Muscle layer of colon (tissue), 2 donors: ENCODE results near the gene PSAPL1.

ENCODE experiments used
- H3K27ac ChIP-seq: one replicate; pipeline ENCODE4 v1.7.0; 2013; ENCODE audit warnings: low read depth, mild to moderate bottlenecking, low read length, moderate library complexity
- H3K27me3 ChIP-seq, 2 donors: one replicate each; pipeline ENCODE4 v1.7.0; 2013; ENCODE audit warnings: low read length in 2 of 2, mild to moderate bottlenecking in 2 of 2; ENCODE audit not compliant: insufficient read depth in 2 of 2, control insufficient read depth in 1 of 2
- H3K36me3 ChIP-seq: one replicate; pipeline ENCODE4 v1.7.0; 2013; ENCODE audit warnings: mild to moderate bottlenecking, low read length; ENCODE audit not compliant: insufficient read depth
- H3K4me1 ChIP-seq: one replicate; pipeline ENCODE4 v1.7.0; 2013; ENCODE audit warnings: mild to moderate bottlenecking, low read length; ENCODE audit not compliant: insufficient read depth
- H3K4me3 ChIP-seq, 2 donors: one replicate each; pipeline ENCODE4 v1.7.0; 2013; ENCODE audit warnings: low read length in 2 of 2, low read depth in 1 of 2, mild to moderate bottlenecking in 1 of 2, moderate library complexity in 1 of 2
- H3K9ac ChIP-seq: one replicate; pipeline ENCODE4 v1.7.0; 2013; ENCODE audit warnings: low read length
- H3K9me3 ChIP-seq: one replicate; pipeline ENCODE4 v1.7.0; 2013; ENCODE audit warnings: mild to moderate bottlenecking, low read length
- donor health status: abdominal sarcoma.
- donor health status: Adenocarcinoma of cecum.

The PSAPL1 gene

GRCh38 chr4:7434766-7435150 lies at the start of gene PSAPL1:
PSAPL1 (minus strand) TSS chr4:7434930; CDS start chr4:7434879, 51 bp downstream.
- H3K36me3 ChIP-seq, result no peaks in the 10 kb centered on the region
- H3K9ac ChIP-seq, result no peak within 1 kb of the TSS
- H3K4me3 ChIP-seq, result no peak within 1 kb of the TSS
- peaks cover 3% of the 10 kb centered on the region for H3K9me3 ChIP-seq
- no peaks in the 10 kb centered on the region for H3K4me1 ChIP-seq
- H3K27me3 ChIP-seq, result no peaks in the 10 kb centered on the region
- no peak within 1 kb of the TSS for H3K27ac ChIP-seq

GRCh38 chr4:7481227-7481626 lies 46.5 kb upstream of the PSAPL1 start:
- Histone ChIP-seq H3K36me3 (no peaks in the 10 kb centered on the region), H3K27ac (no peak overlapping the region), H3K9ac (no peak overlapping the region), H3K27me3 (no peaks in the 10 kb centered on the region), H3K4me1 (no peaks in the 10 kb centered on the region), H3K4me3 (no peak overlapping the region), H3K9me3 (no peaks in the 10 kb centered on the region)

DNA sequence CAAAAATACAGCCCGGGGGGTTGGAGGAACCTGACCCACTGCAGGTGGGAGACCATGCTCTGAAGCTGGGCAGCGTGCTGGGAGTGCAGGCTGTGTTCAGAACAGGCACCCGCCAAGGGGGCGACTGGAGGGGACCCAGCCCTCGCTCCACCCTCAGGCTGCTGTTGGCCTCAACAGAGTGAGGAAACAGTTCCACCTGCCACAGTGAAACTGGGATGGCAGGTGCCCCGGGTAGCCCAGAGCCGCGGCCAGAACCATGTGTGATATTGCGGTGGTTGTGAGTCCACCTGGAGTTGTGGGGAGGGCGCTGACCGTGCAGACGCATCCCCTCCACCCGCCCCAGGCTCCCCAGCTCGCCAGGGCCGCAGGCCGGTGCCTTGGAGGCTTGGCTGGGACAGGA lies 45.7 kb upstream of the PSAPL1 start:
- H3K27me3 ChIP-seq, result no peaks in the 10 kb centered on the region
- H3K27ac ChIP-seq, result no peak overlapping the region
- no peak overlapping the region for H3K4me3 ChIP-seq
- H3K9ac ChIP-seq, result no peak overlapping the region
- no peaks in the 10 kb centered on the region for H3K36me3 ChIP-seq
- H3K4me1 ChIP-seq, result no peaks in the 10 kb centered on the region
- H3K9me3 ChIP-seq, result no peaks in the 10 kb centered on the region

DNA sequence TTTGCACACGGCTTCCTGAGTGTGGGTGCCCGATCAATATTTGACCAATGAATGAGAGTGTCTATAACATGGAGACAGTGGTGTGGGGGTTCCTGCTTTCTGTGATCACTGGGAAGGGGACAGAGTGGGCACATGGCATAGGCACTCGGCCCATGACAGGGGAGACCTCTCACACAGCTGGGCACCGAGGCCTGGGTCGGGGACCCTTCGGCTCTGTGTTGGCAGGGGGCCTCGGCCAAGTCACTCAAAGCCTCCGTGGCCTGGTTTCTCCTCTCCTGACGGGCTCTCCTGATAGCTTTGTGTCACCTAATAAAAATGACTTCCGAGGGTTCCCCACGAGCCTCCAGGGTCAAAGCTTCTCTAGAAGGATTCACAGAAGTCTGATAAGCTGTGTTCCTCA lies 43.9 kb upstream of the PSAPL1 start:
- Histone ChIP-seq H3K9me3 (no peaks in the 10 kb centered on the region), H3K27ac (no peak overlapping the region), H3K9ac (no peak overlapping the region), H3K4me3 (no peak overlapping the region), H3K27me3 (no peaks in the 10 kb centered on the region), H3K4me1 (no peaks in the 10 kb centered on the region), H3K36me3 (no peaks in the 10 kb centered on the region)

DNA sequence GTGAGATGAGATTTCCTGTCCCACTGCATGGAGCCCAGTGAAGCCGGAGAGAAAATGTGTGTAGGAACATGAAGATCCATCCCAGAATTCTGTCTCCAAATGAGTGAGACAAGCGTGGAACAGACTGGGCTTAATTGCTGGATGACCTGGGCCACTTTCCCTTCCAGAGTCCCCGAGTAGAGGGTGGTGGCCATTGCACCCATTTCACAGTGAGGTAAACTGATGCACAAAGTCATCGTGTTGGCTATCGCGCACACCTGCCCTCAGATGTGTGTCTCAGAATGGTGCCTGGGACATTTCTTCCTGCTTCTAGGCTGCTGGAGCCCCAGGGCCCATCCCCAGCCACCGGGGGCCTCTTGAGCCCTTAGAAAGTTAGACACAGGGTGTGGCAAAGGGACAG lies 43.0 kb upstream of the PSAPL1 start:
- no peaks in the 10 kb centered on the region for H3K4me1 ChIP-seq

DNA sequence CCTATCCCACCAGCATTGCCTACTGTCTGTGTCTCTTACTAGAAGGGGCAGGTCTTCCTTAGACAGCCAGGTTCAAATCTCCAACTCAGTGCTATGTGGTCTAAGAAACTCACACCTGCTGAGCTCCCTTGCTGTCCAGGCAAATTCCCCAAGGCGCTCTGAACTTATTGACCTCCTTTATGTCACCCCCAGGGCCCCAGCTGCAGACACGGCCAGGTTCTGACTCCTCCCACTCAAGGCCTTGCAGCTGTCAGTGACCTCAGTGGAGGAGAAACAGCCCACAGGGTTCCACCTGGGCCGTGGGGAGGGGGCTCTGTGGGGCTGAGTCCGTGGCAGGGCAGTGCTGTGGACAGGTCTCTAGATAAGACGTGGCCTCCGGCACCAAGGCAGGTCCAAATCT lies 42.1 kb upstream of the PSAPL1 start:
- Histone ChIP-seq H3K4me1 (no peaks in the 10 kb centered on the region), H3K4me3 (no peak overlapping the region), H3K27ac (no peak overlapping the region), H3K27me3 (no peaks in the 10 kb centered on the region), H3K9me3 (no peaks in the 10 kb centered on the region), H3K36me3 (no peaks in the 10 kb centered on the region), H3K9ac (no peak overlapping the region)

More for the DNA sequence above, 43.0 kb upstream of the PSAPL1 start:
- no peak overlapping the region for H3K4me3 ChIP-seq
- H3K27me3 ChIP-seq, result no peaks in the 10 kb centered on the region
- H3K9me3 ChIP-seq, result no peaks in the 10 kb centered on the region
- no peak overlapping the region for H3K27ac ChIP-seq
- H3K36me3 ChIP-seq, result no peaks in the 10 kb centered on the region
- H3K9ac ChIP-seq, result no peak overlapping the region

GRCh38 chr4:7475207-7475606 lies 40.5 kb upstream of the PSAPL1 start:
- no peak overlapping the region for H3K27ac ChIP-seq
- no peaks in the 10 kb centered on the region for H3K27me3 ChIP-seq
- H3K36me3 ChIP-seq, result no peaks in the 10 kb centered on the region
- H3K9ac ChIP-seq, result no peak overlapping the region
- H3K9me3 ChIP-seq, result no peaks in the 10 kb centered on the region
- H3K4me1 ChIP-seq, result no peaks in the 10 kb centered on the region
- H3K4me3 ChIP-seq, result no peak overlapping the region

DNA sequence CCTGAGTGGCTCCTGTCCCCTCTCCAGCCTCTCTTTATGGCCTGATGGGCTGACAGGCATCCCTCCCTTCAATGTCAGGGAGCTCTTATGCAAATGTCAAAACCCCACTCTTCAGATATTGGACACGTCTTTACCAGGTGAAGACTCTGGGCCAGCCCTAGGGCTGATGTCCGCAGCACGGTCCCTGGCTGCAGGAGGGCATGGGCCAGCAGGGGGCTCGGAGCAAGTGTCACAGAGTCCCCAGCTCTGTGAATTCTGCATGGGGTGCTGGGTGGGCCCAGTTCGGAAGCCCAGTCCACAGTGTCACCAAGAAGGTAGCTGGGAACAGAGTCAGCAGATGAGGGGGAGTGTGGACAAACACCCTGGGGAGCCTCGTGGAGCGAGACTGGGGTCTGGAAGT lies 39.6 kb upstream of the PSAPL1 start:
- no peaks in the 10 kb centered on the region for H3K36me3 ChIP-seq
- H3K4me1 ChIP-seq, result no peaks in the 10 kb centered on the region
- H3K9me3 ChIP-seq, result no peaks in the 10 kb centered on the region
- H3K9ac ChIP-seq, result no peak overlapping the region
- H3K27ac ChIP-seq, result no peak overlapping the region
- no peak overlapping the region for H3K4me3 ChIP-seq
- H3K27me3 ChIP-seq, result no peaks in the 10 kb centered on the region

GRCh38 chr4:7473081-7473480 lies 38.4 kb upstream of the PSAPL1 start:
- Histone ChIP-seq H3K4me3 (no peak overlapping the region), H3K27ac (no peak overlapping the region)

DNA sequence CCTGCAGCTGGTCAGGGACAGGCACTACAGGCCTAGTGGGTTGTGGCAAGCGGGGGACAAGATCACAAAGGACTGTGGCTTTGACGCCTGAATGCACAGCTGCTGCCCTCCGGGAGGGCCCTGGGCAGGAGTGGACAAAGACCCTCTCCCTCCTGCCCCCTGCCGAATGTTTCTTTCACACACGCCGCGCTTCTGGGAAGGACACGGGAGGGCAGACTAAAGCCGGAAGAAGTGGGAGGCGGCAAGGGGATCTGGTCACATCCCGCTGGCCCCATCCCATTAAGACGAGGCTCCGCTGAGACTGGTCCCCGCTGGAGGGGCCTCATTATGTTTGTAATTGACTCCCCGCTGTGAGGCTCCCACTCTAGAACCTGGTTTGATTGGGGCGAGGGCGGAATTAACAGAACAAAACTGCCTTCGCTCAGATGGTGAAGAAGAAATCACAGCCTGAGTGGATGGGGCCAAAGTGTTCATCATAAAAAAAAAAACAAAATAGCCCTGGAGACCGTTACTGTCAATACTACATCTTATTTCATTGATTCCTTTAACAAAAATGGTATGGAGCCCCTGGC lies 37.8 kb upstream of the PSAPL1 start:
- Histone ChIP-seq H3K27me3 (no peaks in the 10 kb centered on the region), H3K9me3 (no peaks in the 10 kb centered on the region), H3K27ac (no peak overlapping the region), H3K36me3 (no peaks in the 10 kb centered on the region), H3K4me3 (no peak overlapping the region), H3K9ac (no peak overlapping the region), H3K4me1 (no peaks in the 10 kb centered on the region)

More at GRCh38 chr4:7473081-7473480, 38.4 kb upstream of the PSAPL1 start:
- no peaks in the 10 kb centered on the region for H3K4me1 ChIP-seq
- no peak overlapping the region for H3K9ac ChIP-seq
- H3K36me3 ChIP-seq, result no peaks in the 10 kb centered on the region
- H3K9me3 ChIP-seq, result no peaks in the 10 kb centered on the region
- H3K27me3 ChIP-seq, result no peaks in the 10 kb centered on the region

- H3K27me3 ChIP-seq, result no peaks in the 10 kb centered on the region
- H3K36me3 ChIP-seq, result no peaks in the 10 kb centered on the region
- H3K4me1 ChIP-seq, result no peaks in the 10 kb centered on the region
- no peaks in the 10 kb centered on the region for H3K9me3 ChIP-seq
- no peak overlapping the region for H3K4me3 ChIP-seq
- H3K9ac ChIP-seq, result no peak overlapping the region
- no peak overlapping the region for H3K27ac ChIP-seq
Observed at GRCh38 chr4:7470522-7471128, 35.9 kb upstream of the PSAPL1 start.

DNA sequence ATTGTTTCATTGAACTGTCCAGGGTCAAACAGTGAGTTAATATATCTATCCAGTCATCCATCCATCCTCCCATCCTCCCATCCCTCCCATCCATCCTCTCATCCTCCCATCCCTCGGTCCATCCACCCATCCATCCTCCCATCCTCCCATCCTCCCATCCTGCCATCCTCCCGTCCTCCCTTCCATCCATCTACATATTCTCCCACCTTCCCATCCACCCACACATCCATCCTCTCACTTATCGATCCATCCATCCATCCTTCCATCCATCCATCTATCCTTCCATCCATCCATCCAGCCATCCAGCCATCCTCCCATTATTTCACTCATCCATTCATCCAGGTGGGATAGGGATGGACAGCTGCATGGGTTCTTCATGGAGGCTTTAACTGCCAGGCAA lies 35.4 kb upstream of the PSAPL1 start:
- H3K36me3 ChIP-seq, result no peaks in the 10 kb centered on the region
- no peaks in the 10 kb centered on the region for H3K4me1 ChIP-seq
- no peak overlapping the region for H3K4me3 ChIP-seq
- H3K27ac ChIP-seq, result no peak overlapping the region
- no peaks in the 10 kb centered on the region for H3K9me3 ChIP-seq
- H3K9ac ChIP-seq, result no peak overlapping the region
- H3K27me3 ChIP-seq, result no peaks in the 10 kb centered on the region
